Measurements from ENCODE around the gene NSD2.

DNA sequence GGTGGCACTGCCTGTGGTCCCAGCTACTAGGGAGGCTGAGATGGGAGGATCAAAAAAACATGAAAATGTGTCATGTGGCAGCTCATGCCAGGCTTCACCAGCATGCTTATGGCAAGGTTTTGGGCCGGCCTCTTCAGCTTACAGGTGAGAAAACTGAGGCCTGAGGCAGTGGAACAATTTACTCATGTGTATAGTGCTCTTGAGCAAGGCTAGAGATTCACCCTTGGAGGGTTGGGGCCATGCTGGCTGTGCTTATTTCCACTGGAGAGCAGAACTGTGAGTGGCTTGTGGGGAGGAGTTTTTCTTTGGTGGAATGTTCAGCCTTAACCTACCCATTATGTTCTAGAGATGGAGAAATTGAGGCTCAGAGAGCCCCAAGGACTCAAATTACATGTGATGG is 31.8 kb downstream of the NSD2 start:
- no peak for TF ChIP-seq CTCF (conservative IDR thresholded peaks at IDR 0.05; ENCODE audit: low read depth, low read length)
- no peak for TF ChIP-seq EZH2 (IDR thresholded peaks at IDR 0.05; ENCODE audit: low read length, unreplicated experiment)
- no peak for TF ChIP-seq EZH2phosphoT487 (IDR thresholded peaks at IDR 0.05; ENCODE audit: borderline replicate concordance, low read length)
